HCT116 (cell line): Measurements from ENCODE around the gene ADAMTS16. TPM values are rescaled to one million over a fixed set of nuclear protein-coding genes. Genes with fewer than 3 reads are reported as not detected.

Experiments
- ATAC-seq: fragments of 200-7000 bp; cut with Tn5 transposase; 2 replicates; pipeline ENCODE4 v1.9.1; 2020; ENCODE audit warnings: mild to moderate bottlenecking, moderate library complexity
- BruUV-seq: library from RNA; stranded (reverse); fragments of 400-500 nt; replicated peaks from 2 replicates; lab custom pipeline; 2021; lab: Mats Ljungman, UMichigan
- CTCF ChIA-PET: fragments of 300-600 bp; sonication (Branson Sonifier 250); formaldehyde crosslinking; loops from one replicate; lab custom pipeline; 2021; ENCODE audit warnings: antibody characterized with exemption; lab: Charles Lee
- POLR2A ChIA-PET: fragments of 300-600, 350-600 bp; sonication (Branson Sonifier 250); formaldehyde crosslinking; loops from one replicate; lab custom pipeline; 2021; ENCODE audit warnings: antibody characterized with exemption; lab: Charles Lee
- RAD21 ChIA-PET, 2 experiments: fragments of 300-600 bp; sonication (Branson Sonifier 250); formaldehyde crosslinking; loops; one replicate each; lab custom pipeline; 2023; ENCODE audit warnings: low total read pairs in 2 of 2; ENCODE audit not compliant: uncharacterized antibody in 2 of 2, unreplicated experiment in 2 of 2, low non-redundant PET in 1 of 2; lab: Charles Lee
- DNase-seq: peaks from one replicate; pipeline ENCODE4 v3.0.0-alpha.2; 2010; ENCODE audit warnings: low read depth, low spot score
- H2AFZ ChIP-seq: fragments of 200-600 bp; shearing (Covaris generic), sonication (generic); 2 replicates; pipeline ENCODE4 v1.6.1; 2017; ENCODE audit warnings: low read depth, mixed run types, mixed read lengths, antibody characterized with exemption, low read length; ENCODE audit not compliant: poor library complexity, severe bottlenecking
- H3K27ac ChIP-seq: 2 replicates; pipeline ENCODE4 v1.5.1; 2012; ENCODE audit warnings: low read depth, low read length
- H3K27me3 ChIP-seq: fragments of 200-600 bp; sonication (generic); 2 replicates; pipeline ENCODE4 v1.6.1; 2016; ENCODE audit warnings: mixed run types, low read length, mixed read lengths; ENCODE audit not compliant: insufficient read depth
- H3K36me3 ChIP-seq, 2 experiments: fragments of 200-500 bp in 1 of 2; fragments of 200-600 bp in 1 of 2; sonication (Bioruptor generic) in 1 of 2; sonication (generic) in 1 of 2; 2 replicates each; pipeline versions ENCODE4 v1.5.1 to v1.6.1; 2014 to 2016; ENCODE audit warnings: low read length in 2 of 2, inconsistent platforms in 1 of 2, mixed read lengths in 1 of 2, mixed run types in 1 of 2; ENCODE audit not compliant: insufficient read depth in 2 of 2, control insufficient read depth in 1 of 2
- H3K4me1 ChIP-seq, 2 experiments: fragments of 200-600 bp in 1 of 2; sonication (generic) in 1 of 2; 2 replicates each; pipeline versions ENCODE4 v1.5.1 to v1.6.1; 2012 to 2017; ENCODE audit warnings: low read length in 2 of 2, inconsistent platforms in 1 of 2, mild to moderate bottlenecking in 1 of 2, mixed read lengths in 1 of 2, mixed run types in 1 of 2, moderate library complexity in 1 of 2; ENCODE audit not compliant: insufficient read depth in 2 of 2, control insufficient read depth in 1 of 2
- H3K4me2 ChIP-seq: fragments of 200-600 bp; sonication (generic); 2 replicates; pipeline ENCODE4 v1.6.1; 2017; ENCODE audit warnings: mixed run types, low read length, mixed read lengths
- H3K4me3 ChIP-seq, 2 experiments: fragments of 200-600 bp in 1 of 2; sonication (generic) in 1 of 2; replicated peaks in 1 of 2; 2 replicates each; pipeline ENCODE4 v1.5.1; 2011 to 2016; ENCODE audit warnings: low read length in 2 of 2, control low read depth in 1 of 2, low read depth in 1 of 2, mild to moderate bottlenecking in 1 of 2, mixed read lengths in 1 of 2, mixed run types in 1 of 2
- H3K79me2 ChIP-seq: fragments of 200-600 bp; sonication (generic); 2 replicates; pipeline ENCODE4 v1.6.1; 2017; ENCODE audit warnings: mild to moderate bottlenecking, mixed run types, low read length, moderate library complexity, mixed read lengths; ENCODE audit not compliant: insufficient read depth
- H3K9ac ChIP-seq: fragments of 200-600 bp; sonication (generic); 2 replicates; pipeline ENCODE4 v1.6.1; 2016; ENCODE audit warnings: low read length, mixed read lengths
- H3K9me2 ChIP-seq: fragments of 200-600 bp; sonication (generic), shearing (Covaris generic); 2 replicates; pipeline ENCODE4 v1.6.1; 2017; ENCODE audit warnings: mixed run types, mild to moderate bottlenecking, moderate library complexity; ENCODE audit not compliant: insufficient read depth
- H3K9me3 ChIP-seq, 2 experiments: fragments of 200-500 bp in 1 of 2; fragments of 200-600 bp in 1 of 2; sonication (Bioruptor generic) in 1 of 2; sonication (generic) in 1 of 2; 2 replicates each; pipeline ENCODE4 v1.6.1; 2014 to 2017; ENCODE audit warnings: low read length in 2 of 2, mixed read lengths in 2 of 2, inconsistent platforms in 1 of 2, low read depth in 1 of 2, mild to moderate bottlenecking in 1 of 2, mixed run types in 1 of 2, moderate library complexity in 1 of 2; ENCODE audit not compliant: control insufficient read depth in 1 of 2, insufficient read depth in 1 of 2
- H4K20me1 ChIP-seq: fragments of 200-600 bp; sonication (generic), shearing (Covaris generic); 2 replicates; pipeline ENCODE4 v1.6.1; 2017; ENCODE audit warnings: mixed run types, mild to moderate bottlenecking, moderate library complexity; ENCODE audit not compliant: insufficient read depth
- ATF3 ChIP-seq: IDR thresholded peaks from 2 replicates; pipeline ENCODE4 v1.6.1; 2012
- CBX3 ChIP-seq: IDR thresholded peaks from 2 replicates; pipeline ENCODE4 v1.6.1; 2012; ENCODE audit warnings: low read depth
- EGR1 ChIP-seq: IDR thresholded peaks from 2 replicates; pipeline ENCODE4 v1.6.1; 2012; ENCODE audit warnings: low read depth
- EZH2 ChIP-seq: fragments of 200-600 bp; sonication (generic); IDR thresholded peaks from 2 replicates; pipeline ENCODE4 v1.6.1; 2017; ENCODE audit warnings: antibody characterized with exemption, mixed run types
- EZH2phosphoT487 ChIP-seq: fragments of 200-600 bp; IDR thresholded peaks from 2 replicates; pipeline ENCODE4 v1.6.1; 2018; ENCODE audit warnings: antibody characterized with exemption, borderline replicate concordance
- FOSL1 ChIP-seq: IDR thresholded peaks from 2 replicates; pipeline ENCODE4 v1.6.1; 2012; ENCODE audit warnings: low read depth
- MAX ChIP-seq: IDR thresholded peaks from 2 replicates; pipeline ENCODE4 v1.6.1; 2012
- POLR2A ChIP-seq: IDR thresholded peaks from 2 replicates; pipeline ENCODE4 v1.7.0; 2011; ENCODE audit warnings: borderline replicate concordance; ENCODE audit not compliant: insufficient read depth, insufficient read length; ENCODE audit errors: extremely low read depth
- POLR2AphosphoS5 ChIP-seq: IDR thresholded peaks from 2 replicates; pipeline ENCODE4 v1.6.1; 2011; ENCODE audit warnings: mild to moderate bottlenecking, low read depth, low read length, moderate library complexity
- RAD21 ChIP-seq: IDR thresholded peaks from 2 replicates; pipeline ENCODE4 v1.6.1; 2012; ENCODE audit warnings: low read depth, mild to moderate bottlenecking
- REST ChIP-seq: IDR thresholded peaks from 2 replicates; pipeline ENCODE4 v1.6.1; 2012; ENCODE audit warnings: low read depth
- SIN3A ChIP-seq: IDR thresholded peaks from 2 replicates; pipeline ENCODE4 v1.6.1; 2012; ENCODE audit warnings: low read depth
- SRF ChIP-seq: IDR thresholded peaks from 2 replicates; pipeline ENCODE4 v1.6.1; 2012; ENCODE audit warnings: low read depth
- TCF7L2 ChIP-seq: IDR thresholded peaks from 2 replicates; pipeline ENCODE4 v1.7.0; 2011; ENCODE audit warnings: borderline replicate concordance, inconsistent platforms; ENCODE audit not compliant: insufficient read depth, insufficient read length; ENCODE audit errors: extremely low read depth
- YY1 ChIP-seq: IDR thresholded peaks from 2 replicates; pipeline ENCODE4 v1.6.1; 2011; ENCODE audit warnings: low read length, low read depth, moderate library complexity, mild to moderate bottlenecking; ENCODE audit not compliant: insufficient replicate concordance; ENCODE audit errors: extremely low read depth
- ZFX ChIP-seq: fragments of 450-650 bp; IDR thresholded peaks from 2 replicates; pipeline ENCODE4 v1.6.1; 2017
- ZNF274 ChIP-seq: fragments of 200-500 bp; sonication (Bioruptor generic); IDR thresholded peaks from 2 replicates; pipeline ENCODE4 v1.6.1; 2014; ENCODE audit warnings: mild to moderate bottlenecking, low read depth, low read length, inconsistent platforms
- intact Hi-C: fragments of 100-400 bp; cut with micrococcal nuclease; formaldehyde crosslinking; loops from 2 replicates; pipeline ENCODE4 v1.10.0; 2022
- total RNA-seq: library from RNA; stranded (reverse); gene quantifications from one replicate; pipeline ENCODE4 v1.2.1, GENCODE V29; 2021; ENCODE audit not compliant: unreplicated experiment

The ADAMTS16 gene
- total RNA-seq, 1 experiment from 2014 or later = 2.4 TPM

GRCh38 chr5:5189051-5189430, 48.9 kb downstream of the ADAMTS16 start:
- Histone ChIP-seq H3K9me2 (no peaks in the 10 kb centered on the region), H3K36me3 (no peaks in the 10 kb centered on the region), H3K27me3 (no peaks in the 10 kb centered on the region), H3K9ac (no peak overlapping the region), H3K79me2 (no peaks in the 10 kb centered on the region), H3K27ac (no peak overlapping the region), H3K4me3 (no peak overlapping the region), H3K4me2 (no peak overlapping the region), H4K20me1 (no peaks in the 10 kb centered on the region), H2AFZ (no peak overlapping the region), H3K9me3 (no peaks in the 10 kb centered on the region), H3K4me1 (peaks cover 0 to 6% of the 10 kb centered on the region in 2 experiments; a peak in 1 of 4 replicates)
- no peak for DNase-seq
- no peak for TF ChIP-seq MAX
- TF ChIP-seq CBX3 = no peak
- TF ChIP-seq FOSL1 = no peak
- TF ChIP-seq TCF7L2 = no peak
- TF ChIP-seq EGR1 = no peak
- no peak for TF ChIP-seq YY1
- TF ChIP-seq ATF3 = no peak
- no peak for TF ChIP-seq SRF
- TF ChIP-seq EZH2phosphoT487 = no peak
- TF ChIP-seq POLR2AphosphoS5 = no peak
- TF ChIP-seq SIN3A = no peak
- TF ChIP-seq REST = no peak
- no peak for TF ChIP-seq ZFX
- TF ChIP-seq ZNF274 = no peak
- no peak for TF ChIP-seq EZH2
- TF ChIP-seq RAD21 = no peak
- TF ChIP-seq POLR2A = no peak
- ATAC-seq = no peak
- no TSS peak for BruUV-seq
- intact Hi-C loops = no loop called here
- RAD21 ChIA-PET = no interaction called here
- POLR2A ChIA-PET = no interaction called here
- CTCF ChIA-PET = no interaction called here
